Colon (tissue), 2 donors: ENCODE data around the gene CDH13.

Source experiments
- FAIRE-seq: peaks from 2 replicates; lab custom pipeline; 2012; peaks lifted over from hg19 to GRCh38; lab: Jason Lieb, UNC
- donor health status: control.
- donor health status: control.

The CDH13 gene

DNA sequence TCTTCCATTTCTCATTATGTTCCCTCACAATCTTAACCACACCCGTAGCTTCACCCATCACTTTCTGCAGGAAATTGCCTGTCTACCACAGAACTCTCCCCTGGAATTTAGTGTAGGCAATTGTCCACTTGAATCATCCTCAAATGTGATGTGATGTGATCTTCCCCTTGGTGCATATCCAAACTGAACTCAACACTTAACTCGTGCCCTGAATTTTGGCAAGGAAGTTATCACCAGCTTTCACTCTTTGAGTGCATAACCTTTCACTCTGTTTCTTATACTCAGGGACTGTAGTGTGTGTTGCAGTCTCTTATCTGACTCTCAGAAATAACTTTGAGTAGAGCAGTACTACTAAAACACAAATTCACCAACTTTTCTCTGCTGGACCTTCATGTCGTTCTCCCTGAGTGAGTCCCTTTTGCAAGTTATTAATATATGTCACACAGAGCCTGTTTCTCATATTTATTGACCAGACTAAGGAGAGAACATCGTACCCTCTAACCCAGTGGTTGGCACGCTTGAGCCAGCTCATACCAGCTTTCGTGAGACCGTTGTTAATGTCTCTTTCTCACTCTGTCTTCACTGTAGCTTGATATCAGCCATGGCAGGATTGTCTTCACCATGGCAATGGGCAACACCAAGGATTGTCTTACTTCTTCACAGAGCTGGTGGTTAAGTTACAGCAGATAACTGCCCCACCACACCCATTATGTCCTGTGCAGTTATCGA is 622.1 kb downstream of the CDH13 start:
- no peak for FAIRE-seq

DNA sequence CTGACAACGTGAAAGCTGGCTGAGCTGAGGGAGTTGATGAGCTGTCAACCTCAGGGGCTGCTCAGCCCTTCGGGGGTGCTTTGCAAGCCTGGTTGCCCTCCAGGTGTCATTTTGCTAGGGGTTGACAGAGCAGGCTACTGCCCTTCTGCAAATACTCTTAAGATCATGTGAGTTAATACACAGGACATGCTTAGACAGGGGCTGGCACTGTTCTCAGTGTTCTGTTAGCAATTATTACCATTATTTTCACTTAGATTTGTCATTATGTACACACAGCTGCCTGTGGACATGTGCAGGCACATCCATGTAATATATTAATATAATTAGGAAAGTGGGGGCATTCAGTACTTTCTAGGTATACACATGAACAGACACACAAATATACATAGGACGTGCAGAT is 626.8 kb downstream of the CDH13 start:
- FAIRE-seq, result no peak

DNA sequence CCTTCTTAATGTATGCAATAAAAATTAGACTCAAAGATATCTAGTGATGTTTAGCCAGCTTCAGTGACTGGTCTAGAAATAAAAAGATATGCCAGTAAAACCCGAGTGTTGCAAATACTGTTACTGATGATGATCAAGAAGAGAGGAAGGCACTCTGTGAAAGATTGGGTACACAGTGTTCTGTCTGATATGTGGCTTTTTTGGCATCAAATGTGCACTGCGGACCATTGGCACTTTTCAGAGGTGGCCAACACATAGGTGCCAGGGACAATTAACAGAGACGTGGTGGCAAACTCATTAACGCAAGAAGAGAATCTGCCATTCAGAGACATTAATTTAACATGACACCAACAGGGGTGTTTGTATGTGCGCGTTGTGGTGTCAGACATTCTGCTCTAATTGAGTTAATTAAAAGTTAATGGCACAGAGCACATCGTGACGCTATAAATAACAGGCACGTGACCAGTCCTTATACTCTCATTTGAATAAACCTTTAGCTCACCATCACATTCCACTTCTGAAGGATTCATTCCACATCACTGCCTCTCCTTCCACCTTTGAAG is 631.7 kb downstream of the CDH13 start:
- FAIRE-seq, result no peak

DNA sequence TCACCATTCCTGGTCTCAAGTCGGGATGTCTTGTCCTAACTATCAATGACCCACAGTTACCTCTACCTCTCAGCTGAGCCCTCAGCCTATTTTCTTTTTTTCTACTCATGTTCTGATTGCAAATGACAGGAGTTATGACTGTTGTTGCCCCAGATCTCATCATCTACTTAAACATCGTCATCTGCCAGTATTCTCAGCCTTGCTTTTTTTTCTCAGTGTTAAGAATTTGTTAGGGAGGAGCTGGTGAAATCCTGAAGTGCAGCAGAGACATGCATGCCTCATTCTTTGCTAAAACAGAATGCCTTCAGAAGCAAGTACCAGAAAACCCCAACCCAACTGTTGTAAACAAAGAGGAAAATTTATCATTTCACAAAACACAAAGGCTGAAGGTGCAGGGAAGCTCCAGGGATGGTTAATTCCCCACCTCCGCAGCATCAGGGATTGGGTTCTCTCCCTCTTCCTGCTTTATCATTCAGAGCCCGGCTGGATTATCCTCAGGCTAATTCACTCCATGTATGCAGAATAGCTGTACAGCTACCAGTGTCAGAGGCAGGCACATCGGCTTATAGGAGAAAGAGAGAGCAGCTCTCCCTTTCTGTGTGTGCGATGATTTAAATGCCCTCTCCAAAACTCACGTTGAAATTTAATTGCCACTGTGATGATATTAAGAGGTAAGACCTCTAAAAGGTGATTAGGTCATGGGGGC is 640.2 kb downstream of the CDH13 start:
- FAIRE-seq, result no peak

DNA sequence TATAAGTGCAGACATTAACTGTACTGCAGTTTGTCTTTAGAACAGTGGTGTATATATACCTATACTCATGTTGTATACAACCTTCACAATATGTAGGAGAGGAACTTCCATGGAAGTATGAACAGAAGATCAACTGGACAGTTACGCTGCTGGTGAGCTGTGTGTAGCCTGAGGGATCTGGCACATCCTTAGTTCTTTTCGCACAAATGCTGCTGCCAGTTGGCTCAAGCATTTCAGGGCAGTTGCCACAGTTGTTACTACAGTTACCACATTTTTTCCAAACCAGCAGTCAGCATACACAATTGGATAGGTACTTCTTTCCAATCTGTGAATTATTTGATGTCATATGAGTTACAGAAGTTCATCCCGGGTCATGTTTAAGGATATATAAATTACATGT is 641.4 kb downstream of the CDH13 start:
- no peak for FAIRE-seq

DNA sequence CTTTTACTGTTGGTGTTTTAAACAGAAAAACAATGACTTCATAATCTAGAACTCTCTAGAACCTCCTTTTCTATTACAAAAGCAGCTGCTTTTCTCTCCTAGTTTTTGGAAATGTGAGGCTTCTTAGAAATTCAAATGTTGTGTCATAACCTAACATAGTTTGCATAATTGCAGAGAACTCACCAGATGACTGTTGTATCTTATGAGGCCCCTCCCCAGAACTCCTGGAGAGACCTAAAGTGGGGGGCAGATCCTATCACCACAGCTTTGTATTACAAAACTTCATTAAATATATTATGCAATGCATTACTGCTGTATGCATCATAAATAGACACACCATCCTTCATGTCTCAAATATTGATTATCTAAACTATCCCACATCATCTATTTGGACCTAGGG is 642.3 kb downstream of the CDH13 start:
- FAIRE-seq, result no peak

DNA sequence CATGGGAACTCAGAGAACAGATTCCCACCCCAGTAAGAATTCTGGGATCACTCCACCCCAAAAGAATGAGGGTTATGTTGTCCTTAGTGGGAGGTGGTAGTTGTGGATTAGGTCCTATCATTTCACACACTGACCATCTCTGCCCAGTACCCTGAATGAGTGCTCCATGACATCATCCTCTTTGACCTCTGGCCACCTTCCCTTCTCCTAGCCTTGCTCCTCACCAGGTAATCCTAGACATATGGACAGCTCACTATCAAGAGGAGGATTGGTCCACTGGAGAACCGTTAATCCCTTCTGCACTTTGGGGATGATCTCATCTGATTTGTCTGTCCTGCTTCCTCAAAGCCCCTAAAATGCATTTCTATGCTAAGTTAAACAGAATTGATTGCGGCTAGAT is 642.8 kb downstream of the CDH13 start:
- no peak for FAIRE-seq

DNA sequence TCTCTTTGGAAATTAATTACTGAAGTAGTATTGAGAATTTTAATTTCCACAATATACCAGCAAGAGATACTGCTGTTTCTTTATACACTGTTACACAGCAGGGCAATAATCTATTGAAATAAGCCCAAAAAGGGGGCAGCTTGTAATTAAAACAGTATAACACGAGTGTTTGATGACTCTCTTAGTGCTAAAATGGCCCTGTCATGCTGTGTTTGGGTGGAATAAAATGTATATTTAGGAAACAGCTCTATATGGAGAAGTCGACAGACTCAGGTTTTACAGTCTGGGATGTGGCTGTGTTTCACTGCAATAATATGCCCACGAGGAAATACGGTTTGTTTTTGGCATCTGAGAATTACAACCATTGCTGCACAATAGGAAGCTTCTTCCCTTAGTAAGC is 643.3 kb downstream of the CDH13 start:
- no peak for FAIRE-seq

DNA sequence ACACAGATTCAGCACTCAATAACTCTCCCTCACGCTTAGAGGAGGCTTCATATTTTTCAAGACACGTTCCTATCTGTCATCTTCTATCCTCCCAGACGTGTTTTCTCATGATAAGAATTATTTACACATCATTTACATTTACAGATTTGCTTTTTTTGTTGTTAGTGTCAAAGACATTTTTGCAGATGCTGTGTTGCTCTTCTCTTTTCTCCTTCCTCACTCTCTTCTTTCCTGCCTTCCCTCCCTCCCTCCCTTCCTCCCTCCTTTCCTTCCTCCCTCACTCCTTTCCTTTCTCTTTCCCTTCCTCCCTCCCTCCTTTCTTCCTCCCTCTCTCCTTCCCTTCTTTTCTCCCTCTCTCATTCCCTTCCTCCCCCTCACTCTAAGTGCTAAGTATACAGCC is 643.9 kb downstream of the CDH13 start:
- no peak for FAIRE-seq

DNA sequence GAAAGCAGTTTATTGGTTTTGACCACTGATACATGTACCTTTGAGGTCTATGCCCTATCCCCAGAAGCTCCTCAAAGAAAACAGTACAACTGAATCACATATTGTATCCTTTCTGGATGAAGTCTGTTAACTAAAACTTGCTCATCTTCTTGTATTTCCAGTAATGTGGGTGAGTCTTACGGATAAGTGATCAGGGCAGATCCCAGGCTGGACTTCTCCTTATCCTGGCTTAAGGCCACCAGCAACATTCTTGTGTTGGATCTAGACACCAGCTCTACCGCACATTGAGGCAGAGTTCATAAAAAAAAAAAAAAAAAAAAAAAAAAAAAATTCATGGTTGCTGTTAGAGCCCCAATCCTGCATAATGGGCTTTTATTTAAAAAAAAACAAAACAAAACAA is 644.4 kb downstream of the CDH13 start:
- FAIRE-seq, result no peak

DNA sequence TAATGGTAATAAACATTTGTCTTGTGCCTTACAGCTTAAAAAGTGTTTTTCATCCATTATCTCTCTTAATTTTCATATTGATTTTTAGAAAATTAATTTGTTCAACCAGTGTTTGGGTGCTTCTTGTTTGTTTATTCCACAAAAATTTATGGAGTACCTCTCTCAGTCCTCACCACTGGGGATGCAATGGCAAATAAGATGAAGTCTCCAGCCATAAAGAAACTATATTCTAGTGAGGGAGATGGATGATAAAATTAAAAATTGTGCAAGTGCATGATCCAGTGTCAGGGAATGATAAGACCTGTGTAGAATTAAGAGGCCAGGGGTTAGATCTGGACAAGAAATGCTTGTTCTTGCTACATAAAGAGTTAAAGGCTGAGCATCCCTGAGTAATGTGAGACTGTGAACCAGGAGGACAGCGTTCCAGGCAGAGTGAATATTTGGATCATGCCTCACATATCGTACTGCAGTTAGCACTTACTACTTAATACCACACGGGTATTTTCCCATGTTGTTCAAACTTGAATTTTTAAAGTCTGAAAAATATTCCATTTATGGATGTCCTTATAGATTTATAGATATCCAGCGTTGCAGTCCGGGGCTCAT is 645.3 kb downstream of the CDH13 start:
- no peak for FAIRE-seq

DNA sequence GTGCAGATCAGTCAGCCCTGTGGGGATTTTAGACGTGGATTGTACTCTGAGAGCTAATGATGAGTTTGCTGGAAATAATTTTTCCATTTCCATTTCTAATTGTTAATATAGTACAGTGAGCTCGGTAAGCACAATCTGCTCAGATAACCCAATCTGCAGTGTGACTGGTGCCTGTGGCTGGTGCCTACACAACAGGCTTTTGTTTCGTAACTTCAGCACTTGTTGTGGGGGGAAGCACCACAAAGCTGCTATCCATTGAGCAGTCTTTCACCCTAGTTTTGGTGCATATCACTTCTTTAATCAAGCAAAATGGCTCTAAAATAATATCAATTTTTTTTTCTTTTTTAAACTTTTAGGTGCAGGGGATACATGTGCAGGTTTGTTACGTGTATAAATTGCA is 646.1 kb downstream of the CDH13 start:
- FAIRE-seq, result no peak

DNA sequence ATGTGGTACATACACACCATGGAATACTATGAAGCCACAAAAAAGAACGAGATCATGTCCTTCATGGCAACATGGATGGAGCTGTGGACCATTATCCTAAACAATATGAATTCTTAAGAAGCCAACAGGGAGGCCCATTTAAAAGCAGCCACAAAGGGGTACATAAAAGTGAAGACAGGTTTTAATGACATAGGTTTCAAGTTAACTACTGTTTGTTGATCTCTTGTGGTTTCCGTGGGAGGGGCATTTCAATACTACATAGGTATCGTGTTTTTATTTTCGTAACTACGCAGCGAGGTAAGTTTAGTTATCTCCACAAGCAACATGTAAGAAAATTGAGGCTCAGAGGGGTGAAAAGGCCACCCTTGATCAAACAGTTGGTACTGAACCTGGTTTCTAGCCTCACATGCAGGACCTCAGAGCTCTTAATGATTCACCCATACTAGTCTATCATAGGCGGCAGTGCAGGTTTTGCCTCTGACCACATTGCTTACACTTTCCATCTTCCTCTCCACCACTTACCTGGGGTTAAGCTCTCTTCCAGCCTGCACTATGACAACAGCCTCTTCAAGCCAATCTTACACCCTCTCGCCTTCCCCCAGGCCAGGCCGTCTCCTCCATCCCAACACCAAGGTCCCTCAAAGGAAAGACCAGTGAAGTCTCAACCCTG is 646.9 kb downstream of the CDH13 start:
- no peak for FAIRE-seq

DNA sequence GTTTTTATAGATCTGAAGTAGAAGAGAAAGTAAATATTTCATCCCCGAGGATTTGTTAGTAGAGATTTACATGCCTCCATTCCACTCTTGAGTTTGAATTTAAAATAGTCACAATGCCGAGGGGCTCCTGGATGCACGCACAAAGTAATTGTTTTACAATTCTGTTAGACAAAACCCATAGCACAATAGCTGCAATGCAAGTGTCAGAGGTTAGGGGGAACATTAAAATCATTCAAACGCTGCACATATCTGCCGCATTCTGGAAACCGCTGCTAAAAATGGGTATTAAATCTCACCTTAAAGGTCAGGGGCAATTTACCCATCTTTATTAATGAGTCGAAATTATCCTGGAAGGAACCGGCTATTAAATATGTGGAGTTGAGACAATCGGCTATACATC is 652.5 kb downstream of the CDH13 start:
- FAIRE-seq, result no peak

DNA sequence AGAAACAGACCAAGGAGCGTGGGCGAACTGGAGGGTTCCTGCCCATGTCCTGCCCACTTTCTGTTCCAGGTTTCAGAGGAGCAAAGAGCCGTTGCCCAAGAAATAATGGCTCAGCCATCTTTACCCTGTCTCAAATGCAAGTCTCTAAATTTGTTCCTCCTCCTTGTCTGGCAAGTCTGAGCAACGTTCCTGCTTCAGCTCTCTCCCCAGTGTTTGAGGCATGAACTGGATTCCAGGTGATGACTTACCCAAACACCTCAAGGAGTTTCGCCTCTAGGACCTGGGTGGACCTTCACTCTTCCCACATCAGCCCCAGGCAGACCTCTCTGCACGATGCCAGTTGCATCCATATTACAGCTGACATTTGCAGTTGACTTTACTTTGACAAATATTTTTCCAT is 659.2 kb downstream of the CDH13 start:
- no peak for FAIRE-seq

DNA sequence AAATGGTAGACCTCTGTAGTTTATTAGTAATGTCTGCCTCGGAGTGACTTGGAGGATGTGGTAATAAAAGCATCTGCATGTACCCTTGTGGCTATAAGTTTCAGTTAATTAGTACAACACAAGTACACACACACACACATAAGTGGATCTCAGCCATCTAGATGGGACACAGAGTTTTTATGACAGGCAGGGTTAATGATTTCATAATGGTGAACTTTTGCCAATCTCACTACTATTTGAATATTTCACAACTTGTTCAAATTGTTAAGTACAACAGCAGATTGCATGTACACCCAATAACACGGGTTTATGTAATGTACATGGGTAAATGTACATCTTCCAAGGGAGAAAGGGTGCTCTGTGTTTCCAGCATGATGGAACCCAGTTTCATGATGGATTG is 669.7 kb downstream of the CDH13 start:
- no peak for FAIRE-seq

DNA sequence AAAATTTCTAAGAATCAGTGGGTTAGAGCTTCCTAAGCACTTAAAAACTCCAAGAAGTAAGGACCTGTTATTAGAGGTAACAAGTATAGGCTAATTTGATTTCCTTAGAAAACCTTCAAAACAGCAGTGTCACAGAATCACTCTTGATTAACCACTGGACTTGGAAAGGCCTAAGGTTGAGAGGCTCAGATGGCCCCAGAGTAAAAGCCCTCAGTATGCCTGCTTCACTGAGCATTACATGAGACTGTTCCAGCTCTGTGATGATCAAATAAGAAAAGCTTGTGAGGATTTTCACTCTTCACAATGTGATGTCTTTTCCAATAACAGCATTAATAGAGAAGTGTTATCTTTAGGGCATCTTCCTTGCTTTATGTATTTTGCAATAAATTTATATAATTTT is 671.8 kb downstream of the CDH13 start:
- no peak for FAIRE-seq

DNA sequence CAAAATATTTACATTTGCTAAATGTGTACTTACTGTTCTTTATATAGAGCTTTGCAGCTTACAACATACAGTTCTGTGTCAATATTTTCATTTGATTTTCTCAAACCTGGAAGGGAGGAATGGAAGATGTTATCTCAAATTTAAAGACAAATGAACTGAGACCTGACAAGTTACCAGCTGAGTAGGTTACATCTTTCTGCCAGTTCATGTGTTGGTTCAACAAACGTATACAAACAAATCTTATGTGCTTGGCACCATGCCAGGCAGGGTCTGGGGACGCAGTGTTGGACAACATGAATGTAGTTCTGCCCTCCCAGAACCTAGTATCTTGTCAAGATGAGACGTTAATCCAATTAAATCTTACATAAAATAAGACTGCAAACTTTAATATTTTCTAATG is 673.6 kb downstream of the CDH13 start:
- no peak for FAIRE-seq

DNA sequence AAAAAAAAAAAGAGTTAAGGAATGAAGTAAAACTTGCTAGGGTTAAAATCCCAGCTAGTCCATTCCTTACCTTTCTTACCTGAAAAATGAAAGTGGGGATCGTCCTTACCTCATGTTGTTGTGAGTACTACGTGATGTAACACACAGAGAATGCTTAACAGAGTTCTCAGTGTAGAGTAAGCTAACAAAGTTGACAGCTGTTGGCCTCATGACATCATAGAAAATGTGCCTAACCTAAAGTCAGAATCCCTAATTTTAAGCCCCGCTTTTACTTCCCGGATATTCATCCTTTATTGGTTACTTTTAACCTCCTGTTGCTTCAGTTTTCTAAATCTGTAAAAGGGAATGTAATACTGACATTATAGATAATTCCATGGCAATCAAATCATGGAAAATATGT is 675.2 kb downstream of the CDH13 start:
- no peak for FAIRE-seq

DNA sequence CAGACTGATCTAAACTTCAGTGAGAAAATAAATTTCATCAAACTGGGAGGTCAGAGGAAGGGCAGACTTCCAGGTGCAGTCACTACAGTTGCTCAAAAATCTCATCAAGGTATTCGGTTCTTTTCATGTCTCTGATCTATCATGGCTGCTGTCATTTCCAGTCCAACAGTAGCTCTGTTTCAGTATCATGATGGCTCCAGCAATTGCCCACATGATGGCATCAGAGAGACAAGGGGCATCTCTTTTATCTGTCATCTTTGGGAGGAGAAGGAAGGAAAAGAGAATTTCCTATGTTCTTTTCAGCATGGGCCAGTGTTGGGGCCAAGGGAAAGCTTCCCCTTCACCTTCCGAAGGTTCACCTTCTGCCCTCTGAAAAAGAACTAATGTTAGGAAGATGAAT is 676.1 kb downstream of the CDH13 start:
- FAIRE-seq, result no peak

DNA sequence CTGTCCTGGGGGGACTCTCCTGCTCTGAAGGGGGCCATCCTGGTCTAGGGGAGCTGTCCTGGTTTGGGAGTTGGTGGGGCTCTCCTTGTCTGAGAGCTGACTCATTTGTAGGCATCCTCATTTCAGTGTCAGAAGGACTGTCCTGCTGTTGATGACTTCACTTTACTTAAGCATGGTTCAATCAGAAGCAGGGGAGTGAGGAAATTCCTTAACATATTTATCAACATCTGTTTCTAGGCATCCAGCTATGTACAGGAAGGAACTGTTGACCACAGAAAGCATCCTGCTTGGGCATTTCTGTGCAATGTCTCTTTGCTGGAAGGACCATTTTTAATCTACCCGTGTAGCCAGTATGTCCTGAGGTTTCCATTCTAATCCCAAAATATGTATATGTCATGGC is 678.3 kb downstream of the CDH13 start:
- FAIRE-seq, result no peak

DNA sequence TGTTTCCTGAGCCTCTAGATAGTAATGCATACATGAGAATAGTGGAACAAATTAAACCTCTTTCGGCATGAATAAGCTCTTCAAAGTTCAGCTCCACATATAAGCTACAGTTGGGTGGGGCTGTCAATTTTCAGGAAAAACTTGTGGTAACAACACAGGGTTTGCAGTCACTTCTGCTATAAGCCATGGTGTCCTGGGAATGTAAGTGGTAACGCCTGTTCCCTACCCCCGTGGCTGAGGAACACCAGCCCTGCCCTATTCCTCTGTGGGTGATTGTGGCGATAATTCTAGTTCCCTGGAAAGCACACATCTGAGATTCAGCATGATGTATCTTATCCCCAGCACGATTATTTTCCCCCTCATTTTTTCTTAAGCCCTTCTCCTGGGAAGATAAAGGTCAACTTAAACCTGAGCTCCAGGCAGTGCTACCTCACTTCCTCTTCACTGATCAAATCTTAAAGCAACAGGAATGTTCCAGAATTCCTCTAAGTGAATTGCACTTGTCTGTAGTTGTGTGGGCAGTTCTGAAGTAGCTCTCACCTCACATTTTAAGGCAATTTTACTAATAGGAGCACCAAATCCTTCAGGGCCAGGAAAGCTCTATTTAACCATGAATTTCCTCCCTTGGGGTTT is 680.3 kb downstream of the CDH13 start:
- no peak for FAIRE-seq
